Posterior cingulate gyrus (tissue), 11 donors: Measurements from ENCODE around the gene MSH3.
"Not testable (repeated sequence)": the region's sequence is repeated elsewhere in the genome, so short reads cannot be mapped to it uniquely, and the experiment has no call there.

Source experiments
- DNase-seq, 10 donors: peaks; one replicate each; pipeline versions ENCODE4 v3.0.0 to v3.0.0-alpha.2; 2020 to 2021; ENCODE audit warnings: mixed read lengths in 3 of 10
- intact Hi-C: fragments of 100-400 bp; cut with DNase I; formaldehyde crosslinking; loops from one replicate; pipeline ENCODE4 v1.15.1; 2023

Gene MSH3

GRCh38 chr5:80884086-80884813 is 229.8 kb downstream of the MSH3 start:
- intact Hi-C loops = no loop called here
- DNase-seq = no peak

- intact Hi-C loops = no loop called here
- DNase-seq = no peak
These were observed 230.5 kb downstream of the MSH3 start for GRCh38 chr5:80884929-80885328.

- no peak for DNase-seq
- intact Hi-C loops = no loop called here
These were observed 231.0 kb downstream of the MSH3 start for GRCh38 chr5:80885396-80886000.

GRCh38 chr5:80894083-80894482 is 239.6 kb downstream of the MSH3 start:
- no peak for DNase-seq
- intact Hi-C loops = no loop called here

GRCh38 chr5:80895523-80895922 is 241.1 kb downstream of the MSH3 start:
- DNase-seq = no peak
- intact Hi-C loops = no loop called here

GRCh38 chr5:80902624-80903023 is 248.2 kb downstream of the MSH3 start:
- intact Hi-C loops, DNase-seq: not testable (repeated sequence)

GRCh38 chr5:80904533-80905187 is 250.2 kb downstream of the MSH3 start:
- no peak for DNase-seq
- intact Hi-C loops = no loop called here

GRCh38 chr5:80905405-80905804 is 251.0 kb downstream of the MSH3 start:
- intact Hi-C loops = no loop called here
- DNase-seq = no peak

- intact Hi-C loops = no loop called here
These were observed 258.0 kb downstream of the MSH3 start for GRCh38 chr5:80912479-80912878.

GRCh38 chr5:80915716-80916115 is 261.3 kb downstream of the MSH3 start:
- intact Hi-C loops = no loop called here
- DNase-seq = no peak

More at GRCh38 chr5:80912479-80912878, 258.0 kb downstream of the MSH3 start:
- no peak for DNase-seq

- intact Hi-C loops = no loop called here
- no peak for DNase-seq
These were observed 262.2 kb downstream of the MSH3 start for GRCh38 chr5:80916676-80917075.

GRCh38 chr5:80917631-80918030 is 263.2 kb downstream of the MSH3 start:
- intact Hi-C loops = no loop called here
- no peak for DNase-seq

- DNase-seq = no peak
- intact Hi-C loops = no loop called here
These were observed 265.3 kb downstream of the MSH3 start for GRCh38 chr5:80919678-80920196.

- DNase-seq = no peak
- intact Hi-C loops = no loop called here
These were observed 265.9 kb downstream of the MSH3 start for GRCh38 chr5:80920333-80920732.

GRCh38 chr5:80921026-80921425 is 266.6 kb downstream of the MSH3 start:
- DNase-seq = no peak
- intact Hi-C loops = no loop called here

GRCh38 chr5:80925931-80926330 is 271.5 kb downstream of the MSH3 start:
- no peak for DNase-seq
- intact Hi-C loops = no loop called here
